Measurements from ENCODE around the gene TEX10.

GRCh38 chr9:100267211-100267610 is 85.5 kb downstream of the TEX10 start:
- TF ChIP-seq CTCF (IDR thresholded peaks at IDR 0.05) (no peak), POLR2A (IDR thresholded peaks at IDR 0.05) (no peak)
